Smooth muscle cell of the brain vasculature (primary cell): Measurements from ENCODE around the gene PRRG2.

Experiments
- DNase-seq: peaks from one replicate; pipeline ENCODE4 v3.0.0-alpha.2; 2012; ENCODE audit warnings: low read depth, low spot score

PRRG2 gene

DNA sequence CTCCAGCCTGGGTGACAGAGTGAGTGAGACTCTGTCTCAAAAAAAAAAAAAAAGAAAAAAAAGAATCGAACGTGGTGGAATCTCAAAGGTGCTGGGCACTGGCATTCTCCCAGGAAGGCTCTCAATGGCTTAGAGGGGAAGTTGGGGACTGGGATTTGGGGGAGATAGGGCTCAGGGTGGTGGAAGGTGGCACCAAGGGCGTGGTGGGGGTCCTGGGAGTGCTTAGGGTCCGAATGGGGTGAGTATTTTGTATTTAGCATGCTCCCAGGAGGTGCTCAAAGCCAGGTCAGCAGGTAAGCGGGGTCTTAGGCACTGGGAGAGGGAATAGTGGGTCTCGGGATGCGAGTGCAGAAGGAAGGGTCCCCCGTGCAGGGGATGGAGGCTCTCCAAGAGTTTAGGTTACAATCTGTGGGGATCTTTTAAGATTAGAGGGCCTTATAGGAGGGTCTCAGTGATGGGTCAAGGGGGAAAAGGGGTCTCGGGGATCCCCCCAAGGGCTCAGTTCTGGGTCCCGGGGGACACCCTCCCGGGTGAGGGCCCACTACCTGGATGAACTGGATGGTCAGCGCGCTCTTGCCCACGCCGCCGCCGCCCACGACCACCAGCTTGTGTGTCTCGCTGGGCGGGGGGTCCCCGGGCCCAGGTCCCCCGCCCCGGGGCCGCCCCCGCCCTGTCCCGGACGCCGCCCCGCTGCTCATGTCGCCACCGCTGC lies 58.4 kb downstream of the PRRG2 start:
- no peak for DNase-seq

DNA sequence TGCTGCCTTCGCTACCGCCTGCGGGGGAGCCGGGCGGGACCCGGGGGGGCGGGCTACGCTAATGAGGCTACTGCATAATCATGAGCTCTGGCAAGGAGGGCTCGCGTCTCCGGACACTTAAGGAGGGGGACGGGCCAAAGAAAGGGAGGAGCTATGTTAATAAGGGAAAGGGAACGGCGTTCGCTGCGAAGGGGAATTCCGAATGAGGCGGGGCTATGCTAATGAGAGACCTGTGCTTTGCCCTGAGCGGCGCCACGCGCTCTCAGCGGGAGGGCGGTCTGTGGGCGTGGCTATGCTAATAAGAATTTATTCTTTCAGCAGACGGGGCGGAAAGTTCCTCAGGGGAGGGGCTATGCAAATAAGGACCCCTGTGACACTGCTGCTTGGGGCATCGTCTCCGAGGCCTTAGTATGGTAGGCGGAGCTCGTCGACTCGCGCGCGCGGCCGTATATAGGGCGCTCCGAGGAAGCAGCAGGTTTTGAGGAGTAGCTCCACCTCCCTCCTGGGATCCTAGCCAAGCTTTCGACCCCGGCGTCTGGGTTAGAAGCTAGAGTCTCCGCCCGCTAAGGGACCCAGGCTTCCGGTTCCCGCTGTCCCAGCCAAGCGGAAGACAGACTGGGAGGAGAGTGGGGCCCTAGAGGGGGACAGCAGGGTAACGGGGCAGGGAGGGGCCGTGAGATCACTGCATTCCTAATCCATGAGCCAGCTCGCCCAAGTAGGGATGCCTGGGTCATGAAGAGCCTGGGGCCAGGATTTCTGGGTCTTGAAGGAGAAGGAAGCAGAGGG lies 59.2 kb downstream of the PRRG2 start, which contains the start of gene RRAS:
RRAS (minus strand) TSS at position 31 of the 786 bp plus-strand sequence. CDS start 45 bp downstream, outside the sequence.
- DNase-seq, result peak; percentile 100
